HepG2 (cell line): ENCODE data around the gene PDHX. TPM values are rescaled to one million over a fixed set of nuclear protein-coding genes. Genes with fewer than 3 reads are reported as not detected.

Experiments
- E2F2 ChIP-seq: sonication (generic); formaldehyde crosslinking; IDR thresholded peaks from 2 replicates; pipeline ENCODE4 v1.4.0; 2020; ENCODE audit warnings: missing genetic modification reagents, borderline replicate concordance
- HMG20A ChIP-seq: IDR thresholded peaks from 2 replicates; pipeline ENCODE4 v1.6.1; 2016; ENCODE audit warnings: borderline replicate concordance
- HOXD1 ChIP-seq: sonication (generic); formaldehyde crosslinking; IDR thresholded peaks from 2 replicates; pipeline ENCODE4 v1.5.0; 2020; ENCODE audit warnings: missing genetic modification reagents
- JDP2 ChIP-seq: sonication (generic); formaldehyde crosslinking; IDR thresholded peaks from 2 replicates; pipeline ENCODE4 v1.8.1; 2022; ENCODE audit warnings: missing genetic modification reagents, borderline replicate concordance
- JUND ChIP-seq: sonication (generic); formaldehyde crosslinking; IDR thresholded peaks from 2 replicates; pipeline ENCODE4 v1.8.0; 2022; ENCODE audit warnings: mild to moderate bottlenecking, missing genetic modification reagents
- MTERF4 ChIP-seq: sonication (generic); formaldehyde crosslinking; IDR thresholded peaks from 2 replicates; pipeline ENCODE4 v1.8.0; 2023; ENCODE audit warnings: mild to moderate bottlenecking, missing genetic modification reagents
- MXD1 ChIP-seq: sonication (generic); formaldehyde crosslinking; IDR thresholded peaks from 2 replicates; pipeline ENCODE4 v1.4.0; 2020; ENCODE audit warnings: mild to moderate bottlenecking, missing genetic modification reagents
- NR0B2 ChIP-seq: sonication (generic); formaldehyde crosslinking; IDR thresholded peaks from 2 replicates; pipeline ENCODE4 v1.4.0; 2020; ENCODE audit warnings: mild to moderate bottlenecking, missing genetic modification reagents
- NR2F1 ChIP-seq, 2 experiments: fragments of 450-650 bp in 1 of 2; formaldehyde crosslinking in 1 of 2; IDR thresholded peaks; 2 replicates each; pipeline versions ENCODE4 v1.5.0 to v1.6.1; 2016 to 2020; ENCODE audit warnings: mild to moderate bottlenecking in 1 of 2, missing compliant biosample characterization in 1 of 2, missing genetic modification reagents in 1 of 2, moderate library complexity in 1 of 2
- NR2F2 ChIP-seq: IDR thresholded peaks from 2 replicates; pipeline ENCODE4 v1.6.1; 2012; ENCODE audit warnings: low read depth, inconsistent platforms, borderline replicate concordance
- SKIL ChIP-seq: sonication (generic); formaldehyde crosslinking; IDR thresholded peaks from 2 replicates; pipeline ENCODE4 v1.8.0; 2022; ENCODE audit warnings: missing genetic modification reagents, mild to moderate bottlenecking, moderate library complexity, borderline replicate concordance
- SNRNP70 ChIP-seq: fragments of 200-400 bp; formaldehyde crosslinking; IDR thresholded peaks from 2 replicates; pipeline ENCODE4 v1.6.1; 2017; ENCODE audit warnings: mild to moderate bottlenecking, low read depth, low read length, moderate library complexity
- ZBTB7A ChIP-seq: sonication (generic); formaldehyde crosslinking; IDR thresholded peaks from 2 replicates; pipeline ENCODE4 v1.8.0; 2022; ENCODE audit warnings: mild to moderate bottlenecking, missing genetic modification reagents
- ZNF556 ChIP-seq: sonication (generic); formaldehyde crosslinking; IDR thresholded peaks from 2 replicates; pipeline ENCODE4 v1.4.0; 2020; ENCODE audit warnings: mild to moderate bottlenecking, missing genetic modification reagents, borderline replicate concordance
- ZNF615 ChIP-seq: sonication (generic); formaldehyde crosslinking; IDR thresholded peaks from 2 replicates; pipeline ENCODE4 v1.5.0; 2020; ENCODE audit warnings: mild to moderate bottlenecking, missing genetic modification reagents, borderline replicate concordance
- ZNF639 ChIP-seq: conservative IDR thresholded peaks from 2 replicates; pipeline ENCODE4 v1.6.1; 2018; ENCODE audit warnings: missing genetic modification reagents
- ZXDC ChIP-seq: sonication (generic); formaldehyde crosslinking; IDR thresholded peaks from 2 replicates; pipeline ENCODE4 v1.5.0; 2020; ENCODE audit warnings: mild to moderate bottlenecking, missing genetic modification reagents
- polyA plus RNA-seq, 8 experiments: library from polyadenylated mRNA; depleted of rRNA in 3 of 8; stranded (reverse) in 7 of 8; unstranded in 1 of 8; fragments of >200 nt; fragmentation: Illumina TruSeq in 4 of 8; extraction: Trizol in 4 of 8; gene quantifications; 2 replicates each; pipeline versions ENCODE4 v1.2.1 to v1.2.3, GENCODE V29; 2011 to 2016; ENCODE audit warnings: low read depth in 4 of 8, missing spikeins in 1 of 8, mixed read lengths in 1 of 8; ENCODE audit not compliant: insufficient read depth in 1 of 8
- total RNA-seq, 5 experiments: library from RNA; depleted of rRNA; stranded (reverse); fragments of >200 nt; fragmentation: Illumina TruSeq; extraction: Trizol; gene quantifications; 2 replicates each; pipeline ENCODE4 v1.2.3, GENCODE V29; 2016; ENCODE audit warnings: low read depth in 1 of 5

PDHX gene
- total and polyA plus RNA-seq, 2 of the 13 experiments (the other 11 are each of a cell fraction or from before 2014, with no cell fraction given): 41.0 to 73.8 TPM

GRCh38 chr11:34929794-34930763 lies 13.7 kb downstream of the PDHX start (continued):
- no peak for TF ChIP-seq MTERF4 (CRISPR knock-in tag)
- no peak for TF ChIP-seq E2F2
- no peak for TF ChIP-seq NR2F2
- TF ChIP-seq JUND: no peak
- no peak for TF ChIP-seq SNRNP70
- no peak for TF ChIP-seq ZNF615 (CRISPR knock-in tag)
- peak; percentile 64 for TF ChIP-seq SKIL (CRISPR knock-in tag)
- TF ChIP-seq ZBTB7A (CRISPR knock-in tag): no peak
- TF ChIP-seq HOXD1 (CRISPR knock-in tag): peak; percentile 78; the same call in 1 of the 2 replicates
- no peak for TF ChIP-seq NR2F1 (CRISPR knock-in tag; IDR thresholded peaks at IDR 0.05)
- TF ChIP-seq MXD1 (CRISPR knock-in tag): peak; percentile 73
- TF ChIP-seq ZNF556: no peak
- TF ChIP-seq HMG20A: peak; percentile 92; the same call in 1 of the 2 replicates
- peak; percentile 75; the same call in 1 of the 2 replicates for TF ChIP-seq NR0B2 (CRISPR knock-in tag)
- TF ChIP-seq ZXDC (CRISPR knock-in tag): no peak
- TF ChIP-seq JDP2 (CRISPR knock-in tag): no peak
- TF ChIP-seq ZNF639 (CRISPR knock-in tag): peak; percentile 44; the same call in 1 of the 2 replicates
